OCI-LY3 (cell line): ENCODE measurements around the gene CTRL.

Source experiments
- H2AFZ ChIP-seq: fragments of 200-600, 300-600 bp; shearing (Covaris generic); 2 replicates; pipeline ENCODE4 v1.6.0; 2014; ENCODE audit warnings: antibody characterized with exemption, low read depth, low read length
- H3K27ac ChIP-seq: fragments of 200-600, 300-600 bp; sonication (generic); 2 replicates; pipeline ENCODE4 v1.5.1; 2014; ENCODE audit warnings: mild to moderate bottlenecking, low read length, moderate library complexity, mixed read lengths
- H3K27me3 ChIP-seq: fragments of 200-600, 300-600 bp; sonication (generic); 2 replicates; pipeline ENCODE4 v1.6.1; 2014; ENCODE audit warnings: low read depth, low read length, mixed read lengths
- H3K36me3 ChIP-seq: fragments of 200-600, 300-600 bp; sonication (generic); replicated peaks from 2 replicates; pipeline ENCODE3; 2014; ENCODE audit warnings: low read depth, low read length, mixed read lengths
- H3K4me1 ChIP-seq: fragments of 300-600, 200-600 bp; sonication (generic); 2 replicates; pipeline ENCODE4 v1.6.1; 2014; ENCODE audit warnings: low read length, mixed read lengths
- H3K4me2 ChIP-seq: fragments of 200-600, 300-600 bp; sonication (generic); 2 replicates; pipeline ENCODE4 v1.6.1; 2014; ENCODE audit warnings: low read length, mixed read lengths
- H3K4me3 ChIP-seq: fragments of 300-600, 200-600 bp; sonication (generic); 2 replicates; pipeline ENCODE4 v1.5.1; 2014; ENCODE audit warnings: antibody characterized with exemption, mild to moderate bottlenecking, low read length, moderate library complexity
- H3K79me2 ChIP-seq: fragments of 300-600, 200-600 bp; shearing (Covaris generic); 2 replicates; pipeline ENCODE4 v1.6.1; 2014; ENCODE audit warnings: mild to moderate bottlenecking, low read length, mixed read lengths
- H3K9ac ChIP-seq: fragments of 300-600, 200-600 bp; shearing (Covaris generic); 2 replicates; pipeline ENCODE4 v1.6.0; 2014; ENCODE audit warnings: mild to moderate bottlenecking, low read length, moderate library complexity
- H3K9me3 ChIP-seq: fragments of 200-600, 300-600 bp; shearing (Covaris generic); 2 replicates; pipeline ENCODE4 v1.6.1; 2014; ENCODE audit warnings: low read length, mixed read lengths; ENCODE audit not compliant: insufficient read depth
- H4K20me1 ChIP-seq: fragments of 200-600, 300-600 bp; sonication (generic); 2 replicates; pipeline ENCODE4 v1.6.1; 2016; ENCODE audit warnings: low read length, mixed read lengths; ENCODE audit not compliant: insufficient read depth
- EZH2phosphoT487 ChIP-seq: fragments of 200-600 bp; shearing (Covaris generic); IDR thresholded peaks from 2 replicates; pipeline ENCODE4 v1.6.1; 2018; ENCODE audit warnings: antibody characterized with exemption, mixed run types, low read depth
- TF ChIP-seq, protein P1 (sequence below): fragments of 200-600, 300-600 bp; sonication (generic); IDR thresholded peaks from 2 replicates; pipeline ENCODE4 v1.5.1; 2014; ENCODE audit warnings: antibody characterized with exemption, low read length, low read depth

Gene CTRL

DNA sequence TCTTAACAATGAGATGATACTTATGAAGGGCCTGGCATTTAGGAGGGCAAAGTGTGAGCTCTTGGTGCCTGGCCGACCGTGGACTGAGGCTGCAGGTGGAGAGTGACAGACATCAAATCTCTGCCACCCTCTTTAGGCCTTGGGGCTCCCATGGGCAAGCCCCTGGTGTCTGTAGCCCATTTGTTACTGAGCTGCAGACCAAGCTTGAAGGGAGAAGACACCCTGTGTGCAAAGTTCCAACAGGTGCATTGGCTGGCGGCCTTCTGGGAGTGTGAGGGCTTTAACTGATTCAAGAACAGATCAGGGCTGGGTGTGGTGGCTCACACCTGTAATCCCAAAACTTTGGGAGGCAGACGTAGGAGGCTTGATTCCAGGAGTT is 789 bp upstream of the CTRL start:
- peaks cover 17% of the 10 kb centered on the region for H4K20me1 ChIP-seq
- no peak overlapping the region for H2AFZ ChIP-seq
- H3K27me3 ChIP-seq: no peaks in the 10 kb centered on the region
- no peak overlapping the region for H3K9ac ChIP-seq
- no peaks in the 10 kb centered on the region for H3K9me3 ChIP-seq
- TF ChIP-seq, protein P1, sequence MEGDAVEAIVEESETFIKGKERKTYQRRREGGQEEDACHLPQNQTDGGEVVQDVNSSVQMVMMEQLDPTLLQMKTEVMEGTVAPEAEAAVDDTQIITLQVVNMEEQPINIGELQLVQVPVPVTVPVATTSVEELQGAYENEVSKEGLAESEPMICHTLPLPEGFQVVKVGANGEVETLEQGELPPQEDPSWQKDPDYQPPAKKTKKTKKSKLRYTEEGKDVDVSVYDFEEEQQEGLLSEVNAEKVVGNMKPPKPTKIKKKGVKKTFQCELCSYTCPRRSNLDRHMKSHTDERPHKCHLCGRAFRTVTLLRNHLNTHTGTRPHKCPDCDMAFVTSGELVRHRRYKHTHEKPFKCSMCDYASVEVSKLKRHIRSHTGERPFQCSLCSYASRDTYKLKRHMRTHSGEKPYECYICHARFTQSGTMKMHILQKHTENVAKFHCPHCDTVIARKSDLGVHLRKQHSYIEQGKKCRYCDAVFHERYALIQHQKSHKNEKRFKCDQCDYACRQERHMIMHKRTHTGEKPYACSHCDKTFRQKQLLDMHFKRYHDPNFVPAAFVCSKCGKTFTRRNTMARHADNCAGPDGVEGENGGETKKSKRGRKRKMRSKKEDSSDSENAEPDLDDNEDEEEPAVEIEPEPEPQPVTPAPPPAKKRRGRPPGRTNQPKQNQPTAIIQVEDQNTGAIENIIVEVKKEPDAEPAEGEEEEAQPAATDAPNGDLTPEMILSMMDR: no peak
- TF ChIP-seq EZH2phosphoT487: no peak
- peaks cover 30% of the 10 kb centered on the region for H3K79me2 ChIP-seq
- H3K36me3 ChIP-seq: peaks cover 45% of the 10 kb centered on the region
- no peak overlapping the region for H3K27ac ChIP-seq
- no peak overlapping the region for H3K4me2 ChIP-seq
- H3K4me1 ChIP-seq: peaks cover 33% of the 10 kb centered on the region
- no peak overlapping the region for H3K4me3 ChIP-seq

DNA sequence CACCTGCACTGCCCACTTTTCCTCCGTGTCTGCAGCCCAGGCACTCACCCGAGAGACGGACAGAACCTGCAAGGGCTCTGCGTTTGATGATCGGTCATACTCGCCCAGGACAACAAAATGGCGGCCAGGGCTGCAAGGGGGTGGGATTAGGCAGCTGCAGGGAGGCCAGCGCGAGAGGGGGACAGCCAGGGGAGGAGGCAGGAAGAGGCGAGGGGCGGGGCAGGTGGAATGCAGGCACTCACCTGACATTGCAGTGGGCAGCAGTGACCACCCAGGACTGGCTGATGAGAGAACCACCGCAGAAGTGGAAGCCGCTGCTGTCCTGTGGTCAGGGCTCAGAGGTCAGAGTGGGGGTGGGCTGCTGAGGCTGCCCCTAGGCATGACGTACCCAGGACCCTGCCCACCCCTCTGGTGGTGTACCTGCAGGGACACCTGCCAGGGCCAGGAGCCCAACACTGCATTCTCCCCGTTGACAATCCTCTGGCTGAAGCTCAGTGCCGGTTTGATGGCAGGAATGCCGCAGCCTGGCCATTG is 917 bp downstream of the CTRL start:
- Histone ChIP-seq H3K27ac (no peak overlapping the region), H3K79me2 (peaks cover 14% of the 10 kb centered on the region), H3K4me1 (peaks cover 27% of the 10 kb centered on the region), H2AFZ (no peak overlapping the region), H3K4me2 (no peak overlapping the region), H4K20me1 (peaks cover 17% of the 10 kb centered on the region), H3K9ac (no peak overlapping the region), H3K36me3 (peaks cover 35% of the 10 kb centered on the region), H3K27me3 (no peaks in the 10 kb centered on the region), H3K9me3 (no peaks in the 10 kb centered on the region), H3K4me3 (no peak overlapping the region)
- TF ChIP-seq EZH2phosphoT487: no peak
- TF ChIP-seq, protein P1: no peak

DNA sequence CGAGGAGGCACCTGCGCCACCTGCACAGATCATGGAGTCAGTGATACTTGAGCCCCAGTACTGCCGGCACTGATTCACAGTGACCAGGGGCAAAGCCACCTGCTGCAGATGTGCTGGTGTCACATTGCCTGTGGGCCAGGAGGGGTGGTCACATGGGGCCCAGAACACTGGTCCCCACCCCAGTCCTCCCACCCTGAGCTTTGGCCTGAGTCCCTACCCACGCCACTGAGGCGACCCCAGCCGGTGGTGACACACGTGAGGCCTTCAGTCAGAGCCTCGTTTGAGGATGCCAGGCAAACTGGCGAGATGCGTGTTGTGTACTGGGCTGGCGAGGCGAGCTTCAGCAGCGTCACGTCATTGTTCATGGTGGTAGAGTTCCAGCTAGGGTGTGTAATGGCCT is 1.5 kb downstream of the CTRL start:
- peaks cover 24% of the 10 kb centered on the region for H3K4me1 ChIP-seq
- H3K4me3 ChIP-seq: no peak overlapping the region
- H3K27me3 ChIP-seq: no peaks in the 10 kb centered on the region
- TF ChIP-seq, protein P1: no peak
- TF ChIP-seq EZH2phosphoT487: no peak
- peaks cover 15% of the 10 kb centered on the region for H4K20me1 ChIP-seq
- H3K9ac ChIP-seq: no peak overlapping the region
- H3K4me2 ChIP-seq: no peak overlapping the region
- H2AFZ ChIP-seq: no peak overlapping the region
- no peaks in the 10 kb centered on the region for H3K9me3 ChIP-seq
- H3K36me3 ChIP-seq: peaks cover 32% of the 10 kb centered on the region
- H3K79me2 ChIP-seq: peaks cover 9% of the 10 kb centered on the region
- no peak overlapping the region for H3K27ac ChIP-seq

DNA sequence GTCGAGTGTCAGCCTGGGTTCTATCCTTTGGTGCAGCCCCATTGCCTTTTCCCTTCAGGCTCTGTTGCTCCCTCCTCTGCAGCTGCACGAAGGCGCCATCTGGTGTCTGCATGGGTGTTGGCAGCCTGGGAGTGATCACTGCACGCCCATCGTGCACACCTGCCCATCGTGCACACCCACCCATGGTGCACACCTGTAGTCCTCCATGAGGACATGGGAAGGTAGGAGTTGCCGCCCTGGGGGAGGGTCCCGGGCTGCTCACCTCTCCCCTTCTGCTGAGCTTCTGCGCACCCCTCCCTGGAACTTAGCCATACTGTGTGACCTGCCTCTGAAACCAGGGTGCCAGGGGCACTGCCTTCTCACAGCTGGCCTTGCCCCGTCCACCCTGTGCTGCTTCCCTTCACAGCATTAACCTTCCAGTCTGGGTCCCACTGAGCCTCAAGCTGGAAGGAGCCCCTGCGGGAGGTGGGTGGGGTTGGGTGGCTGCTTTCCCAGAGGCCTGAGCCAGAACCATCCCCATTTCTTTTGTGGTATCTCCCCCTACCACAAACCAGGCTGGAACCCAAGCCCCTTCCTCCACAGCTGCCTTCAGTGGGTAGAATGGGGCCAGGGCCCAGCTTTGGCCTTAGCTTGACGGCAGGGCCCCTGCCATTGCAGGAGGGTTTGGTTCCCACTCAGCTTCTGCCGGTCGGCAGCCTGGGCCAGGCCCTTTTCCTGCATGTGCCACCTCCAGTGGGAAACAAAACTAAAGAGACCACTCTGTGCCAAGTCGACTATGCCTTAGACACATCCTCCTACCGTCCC is 2.9 kb downstream of the CTRL start:
- Histone ChIP-seq H3K9me3 (no peaks in the 10 kb centered on the region), H3K36me3 (peaks cover 17% of the 10 kb centered on the region), H3K4me2 (peak overlapping the region; percentile 17), H3K9ac (no peak overlapping the region), H3K4me1 (peaks cover 19% of the 10 kb centered on the region), H3K4me3 (no peak overlapping the region), H2AFZ (no peak overlapping the region), H4K20me1 (peaks cover 9% of the 10 kb centered on the region; the same call in 1 of the 2 replicates), H3K27me3 (no peaks in the 10 kb centered on the region), H3K79me2 (no peaks in the 10 kb centered on the region), H3K27ac (peak overlapping the region; percentile 11; the same call in 1 of the 2 replicates)
- TF ChIP-seq, protein P1: peak; percentile 86
- TF ChIP-seq EZH2phosphoT487: no peak
